ENCODE data around the gene ZNF296. TPM values are rescaled to one million over a fixed set of nuclear protein-coding genes. Genes with fewer than 3 reads are reported as not detected.

The ZNF296 gene
- polyA plus RNA-seq, 1 donor from 2014 or later, result 1.4 TPM

DNA sequence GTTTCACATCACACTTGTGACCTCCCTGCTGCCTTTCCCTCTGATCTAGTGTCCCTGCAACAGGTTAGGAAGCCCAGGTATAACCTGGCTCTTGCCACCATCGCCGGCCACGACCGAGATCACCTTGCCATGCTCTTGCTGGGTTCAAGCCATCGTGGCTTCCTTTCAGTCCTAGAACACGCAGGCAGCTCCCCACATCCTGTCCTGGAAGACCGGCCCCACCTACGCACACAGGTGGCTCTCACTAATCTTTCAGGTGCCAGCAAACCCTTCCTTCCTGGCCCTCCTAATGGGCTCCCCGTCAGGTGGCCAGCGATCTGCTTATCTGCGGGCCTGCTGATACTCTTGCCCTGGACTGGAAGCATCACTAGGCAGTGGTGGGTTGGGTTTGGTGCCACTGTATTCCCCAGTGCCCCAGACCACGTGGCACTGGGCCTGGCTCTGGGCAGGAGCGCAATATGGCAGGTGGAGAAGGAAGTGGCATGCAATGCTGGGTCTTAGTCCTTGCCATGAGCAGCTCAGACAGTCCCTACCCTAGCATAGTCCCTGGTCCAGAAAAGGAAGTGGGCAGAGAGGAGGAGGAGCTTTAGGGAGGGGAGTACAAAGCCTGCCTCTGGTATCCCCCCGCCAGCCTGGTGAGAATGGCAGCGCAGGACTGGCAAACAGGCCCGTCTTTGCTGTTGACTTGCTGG, 28.5 kb upstream of the ZNF296 start:
- H3K9ac ChIP-seq (ENCODE audit: low read length), result no peak overlapping the region
- no peaks in the 10 kb centered on the region for H3K27me3 ChIP-seq (ENCODE audit: insufficient read depth, low read depth, low read length)
- no peaks in the 10 kb centered on the region for H3K36me3 ChIP-seq (ENCODE audit: insufficient read depth, low read length)
- TF ChIP-seq MXI1 (conservative IDR thresholded peaks at IDR 0.05; ENCODE audit: poor library complexity, severe bottlenecking) (no peak), EP300 (conservative IDR thresholded peaks at IDR 0.05; ENCODE audit: poor library complexity, severe bottlenecking) (no peak), POLR2AphosphoS5 (IDR thresholded peaks at IDR 0.05) (no peak), TAF1 (IDR thresholded peaks at IDR 0.05; ENCODE audit: low read depth) (no peak), EZH2 (IDR thresholded peaks at IDR 0.05; ENCODE audit: borderline replicate concordance, insufficient read depth, low read length, poor library complexity, severe bottlenecking) (no peak), SMC3 (conservative IDR thresholded peaks at IDR 0.05; ENCODE audit: poor library complexity) (no peak), RAD21 (conservative IDR thresholded peaks at IDR 0.05) (no peak)
- TF ChIP-seq, protein P1, sequence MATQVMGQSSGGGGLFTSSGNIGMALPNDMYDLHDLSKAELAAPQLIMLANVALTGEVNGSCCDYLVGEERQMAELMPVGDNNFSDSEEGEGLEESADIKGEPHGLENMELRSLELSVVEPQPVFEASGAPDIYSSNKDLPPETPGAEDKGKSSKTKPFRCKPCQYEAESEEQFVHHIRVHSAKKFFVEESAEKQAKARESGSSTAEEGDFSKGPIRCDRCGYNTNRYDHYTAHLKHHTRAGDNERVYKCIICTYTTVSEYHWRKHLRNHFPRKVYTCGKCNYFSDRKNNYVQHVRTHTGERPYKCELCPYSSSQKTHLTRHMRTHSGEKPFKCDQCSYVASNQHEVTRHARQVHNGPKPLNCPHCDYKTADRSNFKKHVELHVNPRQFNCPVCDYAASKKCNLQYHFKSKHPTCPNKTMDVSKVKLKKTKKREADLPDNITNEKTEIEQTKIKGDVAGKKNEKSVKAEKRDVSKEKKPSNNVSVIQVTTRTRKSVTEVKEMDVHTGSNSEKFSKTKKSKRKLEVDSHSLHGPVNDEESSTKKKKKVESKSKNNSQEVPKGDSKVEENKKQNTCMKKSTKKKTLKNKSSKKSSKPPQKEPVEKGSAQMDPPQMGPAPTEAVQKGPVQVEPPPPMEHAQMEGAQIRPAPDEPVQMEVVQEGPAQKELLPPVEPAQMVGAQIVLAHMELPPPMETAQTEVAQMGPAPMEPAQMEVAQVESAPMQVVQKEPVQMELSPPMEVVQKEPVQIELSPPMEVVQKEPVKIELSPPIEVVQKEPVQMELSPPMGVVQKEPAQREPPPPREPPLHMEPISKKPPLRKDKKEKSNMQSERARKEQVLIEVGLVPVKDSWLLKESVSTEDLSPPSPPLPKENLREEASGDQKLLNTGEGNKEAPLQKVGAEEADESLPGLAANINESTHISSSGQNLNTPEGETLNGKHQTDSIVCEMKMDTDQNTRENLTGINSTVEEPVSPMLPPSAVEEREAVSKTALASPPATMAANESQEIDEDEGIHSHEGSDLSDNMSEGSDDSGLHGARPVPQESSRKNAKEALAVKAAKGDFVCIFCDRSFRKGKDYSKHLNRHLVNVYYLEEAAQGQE (IDR thresholded peaks at IDR 0.05; ENCODE audit: borderline replicate concordance), result no peak
- TF ChIP-seq, protein P2, sequence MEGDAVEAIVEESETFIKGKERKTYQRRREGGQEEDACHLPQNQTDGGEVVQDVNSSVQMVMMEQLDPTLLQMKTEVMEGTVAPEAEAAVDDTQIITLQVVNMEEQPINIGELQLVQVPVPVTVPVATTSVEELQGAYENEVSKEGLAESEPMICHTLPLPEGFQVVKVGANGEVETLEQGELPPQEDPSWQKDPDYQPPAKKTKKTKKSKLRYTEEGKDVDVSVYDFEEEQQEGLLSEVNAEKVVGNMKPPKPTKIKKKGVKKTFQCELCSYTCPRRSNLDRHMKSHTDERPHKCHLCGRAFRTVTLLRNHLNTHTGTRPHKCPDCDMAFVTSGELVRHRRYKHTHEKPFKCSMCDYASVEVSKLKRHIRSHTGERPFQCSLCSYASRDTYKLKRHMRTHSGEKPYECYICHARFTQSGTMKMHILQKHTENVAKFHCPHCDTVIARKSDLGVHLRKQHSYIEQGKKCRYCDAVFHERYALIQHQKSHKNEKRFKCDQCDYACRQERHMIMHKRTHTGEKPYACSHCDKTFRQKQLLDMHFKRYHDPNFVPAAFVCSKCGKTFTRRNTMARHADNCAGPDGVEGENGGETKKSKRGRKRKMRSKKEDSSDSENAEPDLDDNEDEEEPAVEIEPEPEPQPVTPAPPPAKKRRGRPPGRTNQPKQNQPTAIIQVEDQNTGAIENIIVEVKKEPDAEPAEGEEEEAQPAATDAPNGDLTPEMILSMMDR (IDR thresholded peaks at IDR 0.05; ENCODE audit: poor library complexity, severe bottlenecking), result no peak
- H3K79me2 ChIP-seq (replicated peaks; ENCODE audit: insufficient read depth, low read length), result peaks cover 49% of the 10 kb centered on the region
- H3K9me2 ChIP-seq (ENCODE audit: insufficient read depth, low read length), result no peaks in the 10 kb centered on the region
- H4K20me1 ChIP-seq (ENCODE audit: insufficient read depth), result peaks cover 11% of the 10 kb centered on the region
- no peaks in the 10 kb centered on the region for H3F3A ChIP-seq (ENCODE audit: insufficient read depth, low read length, poor library complexity, severe bottlenecking)
- no peak overlapping the region for H2AFZ ChIP-seq (ENCODE audit: low read depth, low read length)
- no peak overlapping the region for H3K4me2 ChIP-seq (ENCODE audit: low read length)
- no peaks in the 10 kb centered on the region for H3K9me3 ChIP-seq (ENCODE audit: low read length)
- H3K27ac ChIP-seq (ENCODE audit: low read length), result no peak overlapping the region
- no peak overlapping the region for H3K4me3 ChIP-seq (ENCODE audit: low read length)

DNA sequence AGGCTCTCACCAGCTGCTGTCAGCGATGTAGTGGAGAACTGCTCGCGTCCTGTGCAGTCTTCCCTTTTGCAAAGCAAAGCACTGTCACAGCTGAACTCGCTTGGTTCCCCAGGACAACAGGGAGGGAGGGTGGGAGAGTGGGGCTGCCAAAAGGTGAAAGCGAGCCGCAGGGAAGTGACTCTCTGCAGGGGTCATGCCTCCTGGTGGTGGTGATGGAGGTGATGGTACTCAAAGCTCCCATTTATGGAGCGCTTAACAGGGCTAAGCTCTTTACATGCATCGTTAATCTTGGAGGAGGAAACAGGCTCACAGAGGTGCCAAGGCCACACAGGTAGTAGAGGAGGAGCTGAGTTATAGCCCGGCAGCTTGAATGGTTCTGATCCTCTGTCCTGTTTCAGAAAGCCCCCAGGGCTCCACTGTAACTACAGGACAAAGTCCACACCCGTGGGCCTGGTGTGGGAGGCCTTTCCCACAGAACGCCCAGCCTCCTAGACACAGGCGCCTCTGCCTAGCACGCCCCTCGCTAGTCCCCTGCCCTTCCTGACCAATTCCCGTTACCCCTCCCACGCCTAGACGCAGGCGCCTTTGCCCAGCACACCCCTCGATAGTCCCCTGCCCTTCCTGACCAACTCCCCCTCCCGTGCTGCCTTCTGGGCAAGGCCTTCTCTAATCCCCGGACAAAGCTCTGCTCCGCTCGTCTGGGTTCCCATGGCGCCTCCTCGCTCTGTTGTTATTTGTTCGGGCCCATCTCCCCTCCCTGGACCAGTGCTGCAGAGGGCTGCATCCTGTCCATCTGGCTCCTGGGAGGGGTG, 27.4 kb upstream of the ZNF296 start:
- peaks cover 19% of the 10 kb centered on the region for H4K20me1 ChIP-seq (ENCODE audit: insufficient read depth)
- no peaks in the 10 kb centered on the region for H3K9me3 ChIP-seq (ENCODE audit: low read length)
- no peaks in the 10 kb centered on the region for H3K36me3 ChIP-seq (ENCODE audit: insufficient read depth, low read length)
- peak overlapping the region; percentile 34 for H3K27ac ChIP-seq (ENCODE audit: low read length)
- H3K27me3 ChIP-seq (ENCODE audit: insufficient read depth, low read depth, low read length), result no peaks in the 10 kb centered on the region
- peak overlapping the region; percentile 23 for H3K4me3 ChIP-seq (ENCODE audit: low read length)
- H3K4me2 ChIP-seq (ENCODE audit: low read length), result no peak overlapping the region
- H3F3A ChIP-seq (ENCODE audit: insufficient read depth, low read length, poor library complexity, severe bottlenecking), result no peaks in the 10 kb centered on the region
- H3K9me2 ChIP-seq (ENCODE audit: insufficient read depth, low read length), result no peaks in the 10 kb centered on the region
- H2AFZ ChIP-seq (ENCODE audit: low read depth, low read length), result no peak overlapping the region
- H3K9ac ChIP-seq (ENCODE audit: low read length), result peak overlapping the region; percentile 16
- no peak for TF ChIP-seq EP300 (conservative IDR thresholded peaks at IDR 0.05; ENCODE audit: poor library complexity, severe bottlenecking)
- no peak for TF ChIP-seq SMC3 (conservative IDR thresholded peaks at IDR 0.05; ENCODE audit: poor library complexity)
- no peak for TF ChIP-seq POLR2AphosphoS5 (IDR thresholded peaks at IDR 0.05)
- TF ChIP-seq, protein P1 (IDR thresholded peaks at IDR 0.05; ENCODE audit: borderline replicate concordance), result no peak
- TF ChIP-seq, protein P2 (IDR thresholded peaks at IDR 0.05; ENCODE audit: poor library complexity, severe bottlenecking), result no peak
- no peak for TF ChIP-seq EZH2 (IDR thresholded peaks at IDR 0.05; ENCODE audit: borderline replicate concordance, insufficient read depth, low read length, poor library complexity, severe bottlenecking)
- no peak for TF ChIP-seq RAD21 (conservative IDR thresholded peaks at IDR 0.05)
- TF ChIP-seq TAF1 (IDR thresholded peaks at IDR 0.05; ENCODE audit: low read depth), result no peak
- peaks cover 47% of the 10 kb centered on the region for H3K79me2 ChIP-seq (replicated peaks; ENCODE audit: insufficient read depth, low read length)

All from neural cell (in vitro differentiated cells).